GM12878 (cell line): ENCODE results near the gene SP2. TPM values are rescaled to one million over a fixed set of nuclear protein-coding genes. Genes with fewer than 3 reads are reported as not detected.

Source experiments
- ATAC-seq: fragments of 200-7000 bp; cut with Tn5 transposase; 3 replicates; pipeline ENCODE4 v1.9.1; 2020; ENCODE audit warnings: mild to moderate bottlenecking, moderate library complexity
- BruUV-seq: library from RNA; stranded (reverse); fragments of 400-500 nt; replicated peaks from 2 replicates; lab custom pipeline; 2021; lab: Mats Ljungman, UMichigan
- CTCF ChIA-PET: fragments of 300-600 bp; sonication (Branson Sonifier 250); formaldehyde crosslinking; extraction: SDS; loops from one replicate; lab custom pipeline; 2021; ENCODE audit warnings: inconsistent platforms; lab: Yijun Ruan, JAX
- POLR2A ChIA-PET: fragments of 350-600 bp; formaldehyde crosslinking; extraction: SDS; loops from one replicate; lab custom pipeline; 2021; ENCODE audit warnings: inconsistent platforms; lab: Charles Lee
- RAD21 ChIA-PET: fragments of 300-600 bp; sonication (Branson Sonifier 250); formaldehyde crosslinking; loops from one replicate; lab custom pipeline; 2023; ENCODE audit warnings: antibody characterized with exemption; ENCODE audit not compliant: unreplicated experiment; lab: Charles Lee
- SMC1A ChIA-PET: fragments of 300-600 bp; sonication (Branson Sonifier 250); formaldehyde crosslinking; loops from one replicate; lab custom pipeline; 2023; ENCODE audit not compliant: unreplicated experiment, uncharacterized antibody; lab: Charles Lee
- DNase-seq: peaks from one replicate; pipeline ENCODE4 v3.0.0-alpha.2; 2011; ENCODE audit warnings: low read depth, low spot score
- FAIRE-seq: peaks from 3 replicates; lab custom pipeline; 2011; peaks lifted over from hg19 to GRCh38; lab: Jason Lieb, UNC
- H2AFZ ChIP-seq: 2 replicates; pipeline ENCODE4 v1.6.0; 2011; ENCODE audit warnings: low read depth, low read length, control low read depth; ENCODE audit not compliant: control insufficient read depth
- H3K27ac ChIP-seq: 2 replicates; pipeline ENCODE4 v1.5.1; 2011; ENCODE audit warnings: control low read depth; ENCODE audit not compliant: control insufficient read depth, insufficient read depth
- H3K27me3 ChIP-seq, 2 experiments: replicated peaks in 1 of 2; 2 replicates each; pipeline versions ENCODE4 v1.6.0 to v1.6.1; 2011; ENCODE audit warnings: low read length in 1 of 2; ENCODE audit not compliant: control insufficient read depth in 2 of 2, insufficient read depth in 2 of 2
- H3K36me3 ChIP-seq, 2 experiments: 2 replicates each; pipeline ENCODE4 v1.5.1; 2011; ENCODE audit warnings: low read length in 1 of 2; ENCODE audit not compliant: control insufficient read depth in 2 of 2, insufficient read depth in 2 of 2
- H3K4me1 ChIP-seq: 2 replicates; pipeline ENCODE4 v1.6.1; 2011; ENCODE audit warnings: mild to moderate bottlenecking, low read length, moderate library complexity, mixed read lengths; ENCODE audit not compliant: control insufficient read depth, insufficient read depth
- H3K4me2 ChIP-seq: 2 replicates; pipeline ENCODE4 v1.6.0; 2011; ENCODE audit warnings: control low read depth; ENCODE audit not compliant: control insufficient read depth, insufficient read depth
- H3K4me3 ChIP-seq: fragments of 200-600 bp; sonication (generic); 2 replicates; pipeline ENCODE4 v1.5.1; 2016
- H3K79me2 ChIP-seq: 2 replicates; pipeline ENCODE4 v1.6.0; 2011; ENCODE audit warnings: low read length; ENCODE audit not compliant: control insufficient read depth, insufficient read depth
- H3K9ac ChIP-seq: 2 replicates; pipeline ENCODE4 v1.8.0; 2011; ENCODE audit warnings: low read length, control low read depth, mixed read lengths; ENCODE audit not compliant: control insufficient read depth, insufficient read depth
- H3K9me3 ChIP-seq: replicated peaks from 3 replicates; pipeline ENCODE4 v1.5.1; 2011; ENCODE audit warnings: mild to moderate bottlenecking, low read length; ENCODE audit not compliant: control insufficient read depth, insufficient read depth
- H4K20me1 ChIP-seq: 2 replicates; pipeline ENCODE4 v1.6.0; 2011; ENCODE audit not compliant: control insufficient read depth, insufficient read depth
- ASH2L ChIP-seq: fragments of 300-600, 200-600 bp; sonication (generic); IDR thresholded peaks from 2 replicates; pipeline ENCODE4 v1.6.1; 2017; ENCODE audit warnings: low read depth, mild to moderate bottlenecking, borderline replicate concordance
- FOXK2 ChIP-seq: fragments of 450-650 bp; IDR thresholded peaks from 2 replicates; pipeline ENCODE4 v1.6.1; 2017; ENCODE audit warnings: mild to moderate bottlenecking, moderate library complexity
- REST ChIP-seq: IDR thresholded peaks from 2 replicates; pipeline ENCODE4 v1.6.1; 2012; ENCODE audit warnings: mild to moderate bottlenecking, low read depth, low read length
- WGBS: methylation state at CpG from one replicate; pipeline ENCODE4 v1.1.6; 2016; ENCODE audit warnings: low lambda C conversion rate; ENCODE audit not compliant: insufficient replicate concordance, insufficient coverage; ENCODE audit errors: missing lambda C conversion rate; 5-methylcytosine and 5-hydroxymethylcytosine counted together
- in situ Hi-C: fragments of 300-500 bp; cut with MboI; formaldehyde crosslinking; loops from 9 replicates; pipeline ENCODE4 v1.14.3; 2018; ENCODE audit warnings: mixed read lengths
- intact Hi-C: fragments of 100-400 bp; cut with micrococcal nuclease; formaldehyde crosslinking; loops from one replicate; pipeline ENCODE4 v1.14.2; 2022; ENCODE audit not compliant: unreplicated experiment
- polyA plus RNA-seq, 11 experiments: library from polyadenylated mRNA; depleted of rRNA in 4 of 11; unstranded in 6 of 11; stranded (reverse) in 5 of 11; fragments of >200 nt; fragmentation: Nextera tagmentation in 4 of 11; fragmentation: Illumina TruSeq in 1 of 11; extraction: Ambion mirVana in 4 of 11; extraction: Trizol in 1 of 11; gene quantifications; 1 replicate in 1 of 11; 2 replicates in 10 of 11; pipeline versions ENCODE4 v1.2.1 to v1.2.3, GENCODE V29; 2011 to 2016; ENCODE audit warnings: inconsistent platforms in 2 of 11, missing spikeins in 2 of 11, low read depth in 1 of 11
- total RNA-seq, 4 experiments: library from RNA; depleted of rRNA in 3 of 4; stranded (reverse); fragments of >200 nt in 3 of 4; fragmentation: Illumina TruSeq in 1 of 4; extraction: Trizol in 1 of 4; gene quantifications; 2 replicates each; pipeline versions ENCODE4 v1.2.1 to v1.2.3, GENCODE V29; 2013 to 2021

Gene SP2
- total and polyA plus RNA-seq, 10 of the 15 experiments (the other 5 are each of a cell fraction or from before 2014, with no cell fraction given): 1.2 to 19.1 (median 4.8) TPM

GRCh38 chr17:47935961-47936360 lies 39.9 kb downstream of the SP2 start:
- DNase-seq: no peak
- WGBS: 84% methylated on average over 5 of the region's 5 CpGs
- intact Hi-C loops: no loop called here
- Histone ChIP-seq H2AFZ (no peak overlapping the region), H3K4me3 (no peak overlapping the region), H3K4me2 (no peak overlapping the region), H3K27me3 (no peaks in the 10 kb centered on the region), H3K36me3 (no peaks in the 10 kb centered on the region), H3K9ac (no peak overlapping the region), H4K20me1 (no peaks in the 10 kb centered on the region), H3K27ac (no peak overlapping the region), H3K9me3 (no peaks in the 10 kb centered on the region), H3K79me2 (peaks cover 5% of the 10 kb centered on the region), H3K4me1 (peaks cover 25% of the 10 kb centered on the region)
- no peak for FAIRE-seq
- ChIA-PET POLR2A (interaction anchor here (1.7 kb wide), 1 partner anchor 11 kb away, joined by 4 read pairs; no protein-coding TSS in a partner anchor), RAD21 (no interaction called here), CTCF (interaction anchor here (0.7 to 8.3 kb wide), 9 partner anchors 11 to 105 kb away, joined by 3 to 89 read pairs (median 5); partner anchors contain the start of genes CDK5RAP3, LRRC46, MRPL10 and SCRN2), SMC1A (no interaction called here)
- no peak for ATAC-seq
- in situ Hi-C loops: no loop called here
- no TSS peak for BruUV-seq
- TF ChIP-seq FOXK2: no peak
- TF ChIP-seq REST: no peak
- no peak for TF ChIP-seq ASH2L
